ENCODE measurements around the gene COBL.

COBL gene

DNA sequence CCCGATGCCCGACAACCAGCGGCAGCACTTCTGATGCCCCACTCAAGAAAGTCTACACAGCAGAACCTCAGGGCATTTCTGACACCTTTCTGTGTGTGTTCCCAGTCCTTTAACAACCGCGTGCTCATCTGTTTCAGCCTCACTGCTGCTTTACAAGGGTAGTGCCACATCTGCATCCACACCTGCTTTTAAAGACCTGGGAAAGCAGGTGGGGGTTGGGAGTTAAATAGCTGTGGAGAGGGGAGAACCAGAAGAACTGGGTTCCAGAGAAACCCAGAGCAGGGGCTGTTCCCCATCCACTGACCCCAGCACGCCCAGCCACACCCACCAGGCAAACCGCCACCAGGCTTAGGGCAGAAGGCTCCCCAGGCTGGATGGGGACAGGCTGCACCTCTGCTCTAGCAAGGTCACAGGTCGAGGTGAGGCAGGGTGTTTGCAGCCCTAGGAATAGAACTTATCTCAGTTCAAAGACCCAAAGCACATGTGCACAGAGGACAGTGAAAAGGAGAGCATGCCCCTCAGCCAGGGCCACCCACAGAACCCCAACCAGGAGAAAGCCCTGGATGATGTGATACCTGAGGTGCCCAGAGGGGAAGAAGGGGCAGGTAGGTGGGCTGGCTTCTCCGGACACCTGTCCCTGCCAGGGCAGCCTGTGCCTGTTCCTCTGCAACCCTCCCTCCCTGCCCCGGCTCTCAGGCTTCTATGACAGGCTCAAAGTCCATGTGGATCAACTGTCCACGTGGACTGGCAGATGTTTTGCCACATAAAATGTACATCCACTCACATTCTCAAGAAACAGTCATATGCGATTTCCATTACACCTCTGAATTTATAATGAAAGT lies 51.3 kb downstream of the COBL start:
- TF ChIP-seq, protein P1, sequence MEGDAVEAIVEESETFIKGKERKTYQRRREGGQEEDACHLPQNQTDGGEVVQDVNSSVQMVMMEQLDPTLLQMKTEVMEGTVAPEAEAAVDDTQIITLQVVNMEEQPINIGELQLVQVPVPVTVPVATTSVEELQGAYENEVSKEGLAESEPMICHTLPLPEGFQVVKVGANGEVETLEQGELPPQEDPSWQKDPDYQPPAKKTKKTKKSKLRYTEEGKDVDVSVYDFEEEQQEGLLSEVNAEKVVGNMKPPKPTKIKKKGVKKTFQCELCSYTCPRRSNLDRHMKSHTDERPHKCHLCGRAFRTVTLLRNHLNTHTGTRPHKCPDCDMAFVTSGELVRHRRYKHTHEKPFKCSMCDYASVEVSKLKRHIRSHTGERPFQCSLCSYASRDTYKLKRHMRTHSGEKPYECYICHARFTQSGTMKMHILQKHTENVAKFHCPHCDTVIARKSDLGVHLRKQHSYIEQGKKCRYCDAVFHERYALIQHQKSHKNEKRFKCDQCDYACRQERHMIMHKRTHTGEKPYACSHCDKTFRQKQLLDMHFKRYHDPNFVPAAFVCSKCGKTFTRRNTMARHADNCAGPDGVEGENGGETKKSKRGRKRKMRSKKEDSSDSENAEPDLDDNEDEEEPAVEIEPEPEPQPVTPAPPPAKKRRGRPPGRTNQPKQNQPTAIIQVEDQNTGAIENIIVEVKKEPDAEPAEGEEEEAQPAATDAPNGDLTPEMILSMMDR (IDR thresholded peaks at IDR 0.05; ENCODE audit: extremely low read depth, insufficient read depth, missing control alignments): no peak
- DNase-seq (ENCODE audit: low spot score): no peak
- in situ Hi-C loops (cut with MboI; ENCODE audit: low pct_unique_long_range_greater_than_20kb, low sequenced_read_pairs, unreplicated experiment): no loop called here

DNA sequence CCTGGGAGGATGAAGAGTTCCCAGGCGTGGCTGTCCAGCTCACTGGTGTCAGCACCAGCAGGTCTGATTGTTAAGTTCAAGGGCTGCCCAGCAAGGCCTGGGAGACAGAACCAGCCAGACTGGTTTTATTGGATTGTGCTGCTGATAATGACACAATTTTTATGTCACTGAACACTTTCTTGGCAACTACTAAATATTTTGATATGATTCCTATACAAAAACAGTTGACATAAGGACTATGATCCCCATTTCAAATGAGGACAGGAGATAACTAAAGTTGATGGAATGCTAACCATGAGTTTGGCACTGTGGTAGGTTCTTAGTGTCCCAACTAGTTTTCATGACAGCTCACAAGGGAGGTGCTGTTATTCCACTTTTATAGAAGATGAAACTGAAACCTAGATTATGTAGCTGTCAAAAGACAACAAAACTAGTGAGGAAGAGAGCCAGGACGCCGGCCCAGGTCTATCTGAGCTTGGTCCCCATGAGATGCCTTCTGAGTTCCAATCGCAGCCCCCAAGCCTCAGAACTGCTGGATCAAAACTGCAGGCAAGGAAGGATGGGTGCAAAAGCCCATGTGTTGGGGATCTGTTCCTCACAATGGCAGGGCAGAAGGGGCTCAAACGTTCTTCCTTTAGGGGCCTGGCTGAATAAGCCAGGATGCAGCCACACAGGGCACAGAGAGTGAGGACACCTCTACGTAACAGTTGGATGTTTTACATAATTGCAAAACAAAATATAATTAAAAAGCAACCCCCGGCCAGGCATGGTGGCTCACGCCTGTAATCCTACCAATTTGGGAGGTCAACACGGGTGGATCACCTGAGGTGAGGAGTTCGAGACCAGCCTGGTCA lies 52.8 kb downstream of the COBL start:
- in situ Hi-C loops (cut with MboI; ENCODE audit: low pct_unique_long_range_greater_than_20kb, low sequenced_read_pairs, unreplicated experiment): no loop called here
- DNase-seq (ENCODE audit: low spot score): no peak
- TF ChIP-seq, protein P1 (IDR thresholded peaks at IDR 0.05; ENCODE audit: extremely low read depth, insufficient read depth, missing control alignments): no peak

DNA sequence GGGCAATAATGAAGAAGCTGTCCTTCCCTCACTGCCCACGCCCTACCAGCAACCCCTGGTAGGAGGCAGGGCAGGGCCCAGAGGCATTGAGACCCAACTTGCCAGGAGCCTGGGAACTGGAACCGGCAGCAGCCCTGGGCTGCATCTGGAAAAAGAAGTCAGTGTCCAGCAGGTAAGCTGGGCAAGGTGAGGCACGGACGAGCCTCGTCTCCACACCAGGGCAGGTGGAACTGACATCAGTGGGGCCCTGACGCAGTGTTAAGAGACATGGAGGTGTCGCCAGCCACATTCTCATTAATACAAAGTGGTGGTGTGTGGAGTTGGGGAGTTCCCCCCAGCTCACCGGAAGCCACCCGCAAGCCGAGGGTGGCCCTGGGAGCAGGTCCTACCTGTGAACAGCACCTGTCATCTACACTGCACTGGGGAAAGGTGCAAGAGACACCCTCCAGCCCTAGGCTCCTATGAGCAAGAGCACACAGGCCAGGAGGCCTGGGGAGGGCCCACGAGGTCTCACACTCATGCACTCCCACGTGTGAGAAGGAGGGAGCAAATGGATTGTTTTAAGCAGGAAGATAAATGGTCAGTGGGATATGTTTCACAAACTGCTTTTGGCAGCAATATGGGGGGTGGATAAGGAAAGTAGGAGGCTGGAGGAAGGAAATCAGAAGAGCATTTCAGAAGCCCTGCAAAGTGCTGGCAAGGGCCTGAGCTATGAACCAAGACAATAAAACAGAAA lies 53.6 kb downstream of the COBL start:
- TF ChIP-seq, protein P1 (IDR thresholded peaks at IDR 0.05; ENCODE audit: extremely low read depth, insufficient read depth, missing control alignments): no peak
- DNase-seq (ENCODE audit: low spot score): no peak
- in situ Hi-C loops (cut with MboI; ENCODE audit: low pct_unique_long_range_greater_than_20kb, low sequenced_read_pairs, unreplicated experiment): no loop called here

DNA sequence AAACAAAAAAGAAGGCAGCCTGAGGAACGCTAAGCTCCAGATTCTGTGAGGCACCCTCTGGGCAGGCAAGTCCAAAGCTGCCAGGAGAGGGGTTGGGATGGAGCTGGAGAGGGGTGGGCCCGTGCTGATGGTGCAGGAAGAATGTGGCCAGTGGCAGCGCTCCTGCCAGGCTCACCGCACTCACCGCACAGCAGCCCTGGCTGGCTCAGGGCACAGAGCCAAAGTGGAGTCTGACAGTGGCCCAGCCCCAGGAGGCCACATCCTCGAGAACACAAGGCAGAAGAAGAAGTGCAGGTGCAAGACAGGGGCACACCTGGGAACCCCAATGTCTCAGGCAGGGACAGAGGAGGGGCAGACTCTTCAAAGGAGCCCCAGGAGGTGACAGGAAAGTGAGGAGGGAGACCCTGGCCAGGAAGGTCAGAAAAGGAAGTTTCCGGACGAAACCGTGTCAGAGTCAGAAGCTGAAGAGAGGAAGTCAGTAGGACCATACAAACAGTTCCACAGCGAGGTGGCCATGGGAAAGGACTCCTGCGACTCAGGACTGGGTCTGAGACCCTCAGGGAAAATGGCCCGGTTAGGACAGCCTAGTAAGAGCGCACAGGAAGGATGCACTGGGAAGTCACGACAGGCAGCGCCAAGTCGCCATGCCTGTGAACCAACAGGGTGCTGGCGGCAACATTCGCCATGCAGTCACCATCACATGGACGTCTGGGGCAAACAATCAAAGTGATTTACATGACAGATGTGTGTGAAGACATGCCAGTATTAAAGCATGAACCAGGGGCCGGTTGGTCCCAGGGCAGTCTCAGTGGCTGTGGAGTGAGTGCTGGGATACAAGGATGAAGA lies 54.4 kb downstream of the COBL start:
- DNase-seq (ENCODE audit: low spot score): no peak
- in situ Hi-C loops (cut with MboI; ENCODE audit: low pct_unique_long_range_greater_than_20kb, low sequenced_read_pairs, unreplicated experiment): no loop called here
- TF ChIP-seq, protein P1 (IDR thresholded peaks at IDR 0.05; ENCODE audit: extremely low read depth, insufficient read depth, missing control alignments): no peak

DNA sequence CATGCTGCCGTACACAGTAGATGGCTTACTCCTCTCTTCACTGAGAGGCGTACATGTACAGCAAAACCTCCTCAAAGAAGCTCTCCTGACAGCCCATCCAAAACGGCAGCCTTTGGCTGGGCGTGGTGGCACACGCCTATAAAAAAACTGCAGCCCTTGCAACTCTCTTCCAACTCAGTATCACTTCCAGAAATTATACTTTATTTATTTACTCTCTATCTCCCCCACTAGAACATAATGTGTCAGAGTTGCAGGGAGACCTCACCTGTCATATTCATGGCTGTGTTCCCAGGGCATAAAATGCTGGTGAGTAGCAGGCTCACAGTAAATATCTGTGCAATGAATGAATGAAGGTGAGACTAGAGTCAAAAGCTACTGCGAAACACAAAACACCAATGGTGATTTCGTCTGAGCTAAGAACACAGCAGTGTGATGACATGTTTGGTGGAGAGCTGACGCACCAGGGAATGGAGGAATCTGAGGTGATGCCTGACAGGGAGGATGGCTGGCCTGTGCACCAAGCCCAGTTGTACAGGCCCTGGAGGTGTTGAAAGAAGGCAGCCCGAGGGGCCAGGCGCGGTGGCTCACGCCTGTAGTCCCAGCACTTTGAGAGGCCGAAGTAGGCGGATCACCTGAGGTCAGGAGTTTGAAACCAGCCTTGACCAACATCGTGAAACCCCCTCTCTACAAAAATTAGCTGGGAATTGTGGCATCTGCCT lies 55.3 kb downstream of the COBL start:
- in situ Hi-C loops (cut with MboI; ENCODE audit: low pct_unique_long_range_greater_than_20kb, low sequenced_read_pairs, unreplicated experiment): no loop called here
- TF ChIP-seq, protein P1 (IDR thresholded peaks at IDR 0.05; ENCODE audit: extremely low read depth, insufficient read depth, missing control alignments): no peak
- no peak for DNase-seq (ENCODE audit: low spot score)
